IMR-90 (cell line): ENCODE measurements around the gene TMPRSS3. TPM values are rescaled to one million over a fixed set of nuclear protein-coding genes. Genes with fewer than 3 reads are reported as not detected.
A peak's percentile ranks its signal among the peaks of the same experiment; 100 is the strongest.

Experiments
- ATAC-seq: fragments of 200-7000 bp; cut with Tn5 transposase; 2 replicates; pipeline ENCODE4 v1.9.1; 2020; ENCODE audit warnings: low read depth, mild to moderate bottlenecking, moderate library complexity
- BruUV-seq: library from RNA; stranded (reverse); fragments of 400-500 nt; replicated peaks from 2 replicates; lab custom pipeline; 2021; lab: Mats Ljungman, UMichigan
- CTCF ChIA-PET: fragments of 300-600 bp; formaldehyde crosslinking; extraction: SDS; loops from one replicate; lab custom pipeline; 2021; ENCODE audit warnings: antibody characterized with exemption; lab: Yijun Ruan, JAX
- POLR2A ChIA-PET: fragments of 300-600 bp; sonication (Branson Sonifier 250); formaldehyde crosslinking; loops from one replicate; lab custom pipeline; 2022; ENCODE audit warnings: antibody characterized with exemption; ENCODE audit not compliant: unreplicated experiment; lab: Charles Lee
- DNase-seq: peaks from one replicate; pipeline ENCODE4 v3.0.0; 2013
- H2AFZ ChIP-seq: replicated peaks from 2 replicates; pipeline ENCODE3; 2013; ENCODE audit warnings: low read length, mild to moderate bottlenecking; ENCODE audit not compliant: poor library complexity
- H2AK5ac ChIP-seq: 2 replicates; pipeline ENCODE4 v1.6.1; 2013; ENCODE audit warnings: low read depth, low read length, inconsistent platforms
- H2AK9ac ChIP-seq: replicated peaks from 2 replicates; pipeline ENCODE3; 2013; ENCODE audit warnings: mild to moderate bottlenecking, low read depth, low read length, moderate library complexity; ENCODE audit not compliant: poor library complexity
- H2BK120ac ChIP-seq: 2 replicates; pipeline ENCODE4 v1.6.1; 2013; ENCODE audit warnings: low read depth, low read length, inconsistent platforms
- H2BK15ac ChIP-seq: 3 replicates; pipeline ENCODE4 v1.6.1; 2013; ENCODE audit warnings: low read depth, low read length, inconsistent platforms
- H2BK20ac ChIP-seq: 2 replicates; pipeline ENCODE4 v1.6.1; 2013; ENCODE audit warnings: low read depth, mild to moderate bottlenecking, inconsistent platforms, low read length, moderate library complexity
- H2BK5ac ChIP-seq: 2 replicates; pipeline ENCODE4 v1.6.1; 2013; ENCODE audit warnings: mild to moderate bottlenecking, low read depth, low read length, inconsistent platforms; ENCODE audit not compliant: poor library complexity, severe bottlenecking
- H3K14ac ChIP-seq: replicated peaks from 2 replicates; pipeline ENCODE4 v1.6.1; 2013; ENCODE audit warnings: low read depth, low read length, inconsistent platforms
- H3K18ac ChIP-seq: 2 replicates; pipeline ENCODE4 v1.6.1; 2013; ENCODE audit warnings: low read depth, low read length, control low read depth
- H3K23ac ChIP-seq: 2 replicates; pipeline ENCODE4 v1.6.1; 2013; ENCODE audit warnings: low read depth, low read length, inconsistent platforms
- H3K27ac ChIP-seq: 2 replicates; pipeline ENCODE4 v1.5.1; 2013; ENCODE audit warnings: mild to moderate bottlenecking, control low read depth, low read length; ENCODE audit not compliant: insufficient read depth
- H3K27me3 ChIP-seq: 2 replicates; pipeline ENCODE4 v1.6.1; 2013; ENCODE audit warnings: low read length; ENCODE audit not compliant: control insufficient read depth, insufficient read depth
- H3K36me3 ChIP-seq: 2 replicates; pipeline ENCODE4 v1.6.1; 2013; ENCODE audit warnings: low read length, mixed read lengths; ENCODE audit not compliant: control insufficient read depth, insufficient read depth
- H3K4ac ChIP-seq: 2 replicates; pipeline ENCODE4 v1.6.1; 2013; ENCODE audit warnings: low read depth, low read length, inconsistent platforms
- H3K4me1 ChIP-seq: 2 replicates; pipeline ENCODE4 v1.6.1; 2013; ENCODE audit warnings: low read length, mixed read lengths; ENCODE audit not compliant: control insufficient read depth, insufficient read depth
- H3K4me2 ChIP-seq: 2 replicates; pipeline ENCODE4 v1.6.1; 2013; ENCODE audit warnings: low read depth, mild to moderate bottlenecking, control low read depth, low read length, moderate library complexity
- H3K4me3 ChIP-seq: 2 replicates; pipeline ENCODE4 v1.5.1; 2013; ENCODE audit warnings: low read depth, mild to moderate bottlenecking, control low read depth, low read length, moderate library complexity; ENCODE audit not compliant: insufficient read depth
- H3K56ac ChIP-seq: 2 replicates; pipeline ENCODE4 v1.6.1; 2013; ENCODE audit warnings: low read length, inconsistent platforms; ENCODE audit not compliant: insufficient read depth; ENCODE audit errors: extremely low read depth
- H3K79me1 ChIP-seq, 2 experiments: 2 replicates each; pipeline ENCODE4 v1.6.1; 2013; ENCODE audit warnings: low read length in 2 of 2, inconsistent platforms in 1 of 2, low read depth in 1 of 2
- H3K9ac ChIP-seq: 2 replicates; pipeline ENCODE4 v1.6.1; 2013; ENCODE audit warnings: low read depth, low read length, control low read depth
- H3K9me1 ChIP-seq: 2 replicates; pipeline ENCODE4 v1.6.1; 2013; ENCODE audit warnings: low read length, inconsistent platforms; ENCODE audit not compliant: insufficient read depth
- H3K9me3 ChIP-seq: 2 replicates; pipeline ENCODE4 v1.6.1; 2013; ENCODE audit warnings: low read length; ENCODE audit not compliant: control insufficient read depth, insufficient read depth
- H4K20me1 ChIP-seq: 2 replicates; pipeline ENCODE4 v1.6.1; 2013; ENCODE audit warnings: low read length, inconsistent platforms; ENCODE audit not compliant: insufficient read depth
- H4K5ac ChIP-seq: 2 replicates; pipeline ENCODE4 v1.6.1; 2013; ENCODE audit warnings: mild to moderate bottlenecking, low read depth, low read length, control low read depth
- H4K8ac ChIP-seq, 2 experiments: 2 replicates each; pipeline ENCODE4 v1.6.1; 2013; ENCODE audit warnings: low read depth in 2 of 2, low read length in 2 of 2, control low read depth in 1 of 2, inconsistent platforms in 1 of 2
- H4K91ac ChIP-seq: 2 replicates; pipeline ENCODE4 v1.6.1; 2013; ENCODE audit warnings: low read depth, low read length, inconsistent platforms; ENCODE audit not compliant: insufficient read depth
- BHLHE40 ChIP-seq: fragments of 150-350 bp; IDR thresholded peaks from 2 replicates; pipeline ENCODE4 v1.6.1; 2016; ENCODE audit warnings: mild to moderate bottlenecking, low read depth, low read length
- CHD1 ChIP-seq: IDR thresholded peaks from 2 replicates; pipeline ENCODE4 v1.6.1; 2012; ENCODE audit warnings: low read depth, low read length, improper control_type of control experiment
- MAFK ChIP-seq: IDR thresholded peaks from 2 replicates; pipeline ENCODE4 v1.6.1; 2012; ENCODE audit warnings: low read depth, low read length, improper control_type of control experiment
- MAZ ChIP-seq: IDR thresholded peaks from 2 replicates; pipeline ENCODE4 v1.6.1; 2012; ENCODE audit warnings: low read depth, mild to moderate bottlenecking, low read length, improper control_type of control experiment, moderate library complexity, borderline replicate concordance
- MXI1 ChIP-seq: IDR thresholded peaks from 2 replicates; pipeline ENCODE4 v1.6.1; 2012; ENCODE audit warnings: low read depth, mild to moderate bottlenecking, low read length, moderate library complexity, borderline replicate concordance
- POLR2A ChIP-seq: IDR thresholded peaks from 2 replicates; pipeline ENCODE4 v1.6.1; 2012; ENCODE audit warnings: mild to moderate bottlenecking, low read depth, low read length
- RAD21 ChIP-seq: IDR thresholded peaks from 2 replicates; pipeline ENCODE4 v1.6.1; 2012; ENCODE audit warnings: low read length, improper control_type of control experiment
- RCOR1 ChIP-seq: IDR thresholded peaks from 2 replicates; pipeline ENCODE4 v1.6.1; 2012; ENCODE audit warnings: mild to moderate bottlenecking, low read length, improper control_type of control experiment; ENCODE audit not compliant: insufficient replicate concordance
- RFX5 ChIP-seq: IDR thresholded peaks from 2 replicates; pipeline ENCODE4 v1.8.0; 2012; ENCODE audit warnings: low read depth, mild to moderate bottlenecking, low read length, moderate library complexity
- SMC3 ChIP-seq: fragments of 150-350 bp; IDR thresholded peaks from 2 replicates; pipeline ENCODE4 v1.6.1; 2016; ENCODE audit warnings: low read depth, mild to moderate bottlenecking, antibody characterized with exemption, low read length, moderate library complexity
- WGBS, 2 experiments: methylation state at CpG; one replicate each; pipeline versions ENCODE4 v1.1.5 to v1.1.7; 2013; ENCODE audit warnings: missing lambda C conversion rate in 2 of 2; ENCODE audit not compliant: insufficient read length in 1 of 2; ENCODE audit errors: extremely low coverage in 2 of 2; 5-methylcytosine and 5-hydroxymethylcytosine counted together
- dilution Hi-C: fragments of 300-500 bp; cut with HindIII; formaldehyde crosslinking; loops from one replicate; pipeline ENCODE4 v1.14.3; 2018; ENCODE audit warnings: low sequenced_read_pairs; ENCODE audit not compliant: unreplicated experiment
- in situ Hi-C: fragments of 300-500 bp; cut with MboI; formaldehyde crosslinking; loops from 3 replicates; pipeline ENCODE4 v1.14.3; 2019; ENCODE audit warnings: low sequenced_read_pairs, inconsistent platforms, mixed read lengths
- intact Hi-C: fragments of 100-400 bp; cut with micrococcal nuclease; formaldehyde crosslinking; loops from 2 replicates; pipeline ENCODE4 v1.10.0; 2022
- polyA plus RNA-seq, 3 experiments: library from polyadenylated mRNA; depleted of rRNA; stranded (reverse); fragments of >200 nt; gene quantifications; 2 replicates each; pipeline ENCODE4 v1.2.3, GENCODE V29; 2012; ENCODE audit warnings: low replicate concordance in 1 of 3
- total RNA-seq: library from RNA; depleted of rRNA; stranded (reverse); fragments of >200 nt; gene quantifications from 2 replicates; pipeline ENCODE4 v1.2.3, GENCODE V29; 2012
- TF ChIP-seq, protein P1 (sequence below): fragments of 150-350 bp; IDR thresholded peaks from 2 replicates; pipeline ENCODE4 v1.6.1; 2017; ENCODE audit warnings: mild to moderate bottlenecking, antibody characterized with exemption, low read length, low read depth
- TF ChIP-seq, protein P2 (sequence below): fragments of 150-350 bp; IDR thresholded peaks from 2 replicates; pipeline ENCODE4 v1.6.1; 2016; ENCODE audit warnings: low read depth, mild to moderate bottlenecking, low read length, moderate library complexity, borderline replicate concordance
- TF ChIP-seq, protein P3 (sequence below): conservative IDR thresholded peaks from 2 replicates; pipeline ENCODE4 v1.5.1; 2012; ENCODE audit warnings: mild to moderate bottlenecking, low read depth, low read length, improper control_type of control experiment

Gene TMPRSS3
- total and polyA plus RNA-seq, 2 of the 4 experiments (the other 2 are of a cell fraction): not detected

DNA sequence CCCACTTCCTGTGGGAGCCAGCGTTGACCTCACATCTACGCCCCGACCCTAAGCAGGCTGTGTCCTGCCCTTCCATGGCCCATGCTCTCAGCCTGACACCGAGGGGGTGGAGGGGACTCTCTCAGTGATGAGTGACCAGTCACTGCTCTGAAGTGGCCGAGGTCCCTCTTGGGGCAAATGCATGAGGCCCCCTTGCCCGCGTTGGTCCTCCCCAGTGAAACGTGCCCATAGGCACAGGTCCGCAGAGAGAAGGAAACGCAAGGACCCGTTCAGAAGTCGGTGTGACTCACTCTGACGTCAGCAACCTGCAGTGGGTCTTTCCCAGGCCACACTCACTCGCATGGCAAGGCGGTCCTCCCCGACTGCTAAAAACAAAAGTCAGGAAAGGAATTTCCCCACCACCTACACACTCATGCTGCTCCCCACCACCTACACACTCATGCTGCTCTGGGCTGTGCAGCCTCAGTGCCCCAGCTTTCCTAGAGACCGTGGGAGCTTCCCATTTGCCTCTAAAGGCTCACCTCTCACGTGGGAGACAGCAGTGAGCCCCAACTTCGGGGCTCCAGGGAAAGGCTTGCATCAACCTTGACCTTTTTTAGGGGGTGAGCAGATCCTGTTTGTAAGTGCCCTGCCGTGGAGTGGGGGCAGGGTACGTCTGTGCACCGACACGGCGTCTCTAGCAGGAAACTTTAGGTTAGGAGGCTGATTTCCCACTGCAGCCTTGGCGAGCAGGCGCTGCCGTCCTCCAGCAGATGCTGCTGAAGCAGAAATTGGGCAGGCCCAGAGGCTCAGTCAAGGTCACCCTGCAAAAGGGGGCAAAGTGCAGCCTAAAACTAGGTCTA lies 19.3 kb upstream of the TMPRSS3 start:
- Histone ChIP-seq H3K56ac (no peak overlapping the region), H2AK5ac (no peak overlapping the region), H4K8ac (no peak overlapping the region), H2BK120ac (no peak overlapping the region), H3K9ac (no peak overlapping the region), H3K27me3 (peaks cover 19% of the 10 kb centered on the region; the same call in 1 of the 2 replicates), H3K23ac (no peak overlapping the region), H3K36me3 (no peaks in the 10 kb centered on the region), H3K27ac (no peak overlapping the region), H4K20me1 (no peaks in the 10 kb centered on the region), H2BK20ac (no peak overlapping the region), H4K91ac (no peak overlapping the region), H3K14ac (no peak overlapping the region), H2BK5ac (no peak overlapping the region), H3K9me1 (no peaks in the 10 kb centered on the region), H3K4me1 (peaks cover 5% of the 10 kb centered on the region; the same call in 1 of the 2 replicates), H3K18ac (no peak overlapping the region), H3K4me3 (no peak overlapping the region), H3K79me1 (no peaks in the 10 kb centered on the region), H4K5ac (no peak overlapping the region), H2AK9ac (no peak overlapping the region), H3K4me2 (no peak overlapping the region), H3K9me3 (no peaks in the 10 kb centered on the region), H2AFZ (no peak overlapping the region), H3K4ac (no peak overlapping the region), H2BK15ac (no peak overlapping the region)
- no TSS peak for BruUV-seq
- WGBS, 2 experiments: 37% methylated on average over 12 of the region's 27 CpGs; no CpG with 5 or more reads in 1 of the 2 experiments
- dilution Hi-C loops: no loop called here
- DNase-seq: peak; percentile 78
- intact Hi-C loops: no loop called here
- CTCF ChIA-PET: no interaction called here
- ATAC-seq: no peak
- in situ Hi-C loops: no loop called here
- TF ChIP-seq CHD1 (no peak), POLR2A (no peak), MAZ (no peak), RFX5 (no peak), RCOR1 (no peak), MXI1 (no peak), SMC3 (no peak), MAFK (no peak), BHLHE40 (no peak), RAD21 (no peak)
- TF ChIP-seq, protein P1, sequence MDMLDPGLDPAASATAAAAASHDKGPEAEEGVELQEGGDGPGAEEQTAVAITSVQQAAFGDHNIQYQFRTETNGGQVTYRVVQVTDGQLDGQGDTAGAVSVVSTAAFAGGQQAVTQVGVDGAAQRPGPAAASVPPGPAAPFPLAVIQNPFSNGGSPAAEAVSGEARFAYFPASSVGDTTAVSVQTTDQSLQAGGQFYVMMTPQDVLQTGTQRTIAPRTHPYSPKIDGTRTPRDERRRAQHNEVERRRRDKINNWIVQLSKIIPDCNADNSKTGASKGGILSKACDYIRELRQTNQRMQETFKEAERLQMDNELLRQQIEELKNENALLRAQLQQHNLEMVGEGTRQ: no peak
- TF ChIP-seq, protein P2, sequence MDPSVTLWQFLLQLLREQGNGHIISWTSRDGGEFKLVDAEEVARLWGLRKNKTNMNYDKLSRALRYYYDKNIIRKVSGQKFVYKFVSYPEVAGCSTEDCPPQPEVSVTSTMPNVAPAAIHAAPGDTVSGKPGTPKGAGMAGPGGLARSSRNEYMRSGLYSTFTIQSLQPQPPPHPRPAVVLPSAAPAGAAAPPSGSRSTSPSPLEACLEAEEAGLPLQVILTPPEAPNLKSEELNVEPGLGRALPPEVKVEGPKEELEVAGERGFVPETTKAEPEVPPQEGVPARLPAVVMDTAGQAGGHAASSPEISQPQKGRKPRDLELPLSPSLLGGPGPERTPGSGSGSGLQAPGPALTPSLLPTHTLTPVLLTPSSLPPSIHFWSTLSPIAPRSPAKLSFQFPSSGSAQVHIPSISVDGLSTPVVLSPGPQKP: no peak
- TF ChIP-seq, protein P3, sequence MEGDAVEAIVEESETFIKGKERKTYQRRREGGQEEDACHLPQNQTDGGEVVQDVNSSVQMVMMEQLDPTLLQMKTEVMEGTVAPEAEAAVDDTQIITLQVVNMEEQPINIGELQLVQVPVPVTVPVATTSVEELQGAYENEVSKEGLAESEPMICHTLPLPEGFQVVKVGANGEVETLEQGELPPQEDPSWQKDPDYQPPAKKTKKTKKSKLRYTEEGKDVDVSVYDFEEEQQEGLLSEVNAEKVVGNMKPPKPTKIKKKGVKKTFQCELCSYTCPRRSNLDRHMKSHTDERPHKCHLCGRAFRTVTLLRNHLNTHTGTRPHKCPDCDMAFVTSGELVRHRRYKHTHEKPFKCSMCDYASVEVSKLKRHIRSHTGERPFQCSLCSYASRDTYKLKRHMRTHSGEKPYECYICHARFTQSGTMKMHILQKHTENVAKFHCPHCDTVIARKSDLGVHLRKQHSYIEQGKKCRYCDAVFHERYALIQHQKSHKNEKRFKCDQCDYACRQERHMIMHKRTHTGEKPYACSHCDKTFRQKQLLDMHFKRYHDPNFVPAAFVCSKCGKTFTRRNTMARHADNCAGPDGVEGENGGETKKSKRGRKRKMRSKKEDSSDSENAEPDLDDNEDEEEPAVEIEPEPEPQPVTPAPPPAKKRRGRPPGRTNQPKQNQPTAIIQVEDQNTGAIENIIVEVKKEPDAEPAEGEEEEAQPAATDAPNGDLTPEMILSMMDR: no peak
- POLR2A ChIA-PET: no interaction called here
